ENCODE measurements around the gene OTUB1.

- TF ChIP-seq, protein P1, sequence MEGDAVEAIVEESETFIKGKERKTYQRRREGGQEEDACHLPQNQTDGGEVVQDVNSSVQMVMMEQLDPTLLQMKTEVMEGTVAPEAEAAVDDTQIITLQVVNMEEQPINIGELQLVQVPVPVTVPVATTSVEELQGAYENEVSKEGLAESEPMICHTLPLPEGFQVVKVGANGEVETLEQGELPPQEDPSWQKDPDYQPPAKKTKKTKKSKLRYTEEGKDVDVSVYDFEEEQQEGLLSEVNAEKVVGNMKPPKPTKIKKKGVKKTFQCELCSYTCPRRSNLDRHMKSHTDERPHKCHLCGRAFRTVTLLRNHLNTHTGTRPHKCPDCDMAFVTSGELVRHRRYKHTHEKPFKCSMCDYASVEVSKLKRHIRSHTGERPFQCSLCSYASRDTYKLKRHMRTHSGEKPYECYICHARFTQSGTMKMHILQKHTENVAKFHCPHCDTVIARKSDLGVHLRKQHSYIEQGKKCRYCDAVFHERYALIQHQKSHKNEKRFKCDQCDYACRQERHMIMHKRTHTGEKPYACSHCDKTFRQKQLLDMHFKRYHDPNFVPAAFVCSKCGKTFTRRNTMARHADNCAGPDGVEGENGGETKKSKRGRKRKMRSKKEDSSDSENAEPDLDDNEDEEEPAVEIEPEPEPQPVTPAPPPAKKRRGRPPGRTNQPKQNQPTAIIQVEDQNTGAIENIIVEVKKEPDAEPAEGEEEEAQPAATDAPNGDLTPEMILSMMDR (IDR thresholded peaks at IDR 0.05; ENCODE audit: insufficient read depth, low read length, poor library complexity, severe bottlenecking) = no peak
- no peak for TF ChIP-seq EZH2phosphoT487 (conservative IDR thresholded peaks at IDR 0.05; ENCODE audit: low read length)
These were observed 24.4 kb upstream of the OTUB1 start for GRCh38 chr11:63961608-63962412.

Measured in SU-DHL-6 (cell line).